Measurements from ENCODE around the gene NTN1. TPM values are rescaled to one million over a fixed set of nuclear protein-coding genes. Genes with fewer than 3 reads are reported as not detected.
A peak's percentile ranks its signal among the peaks of the same experiment; 100 is the strongest.

The NTN1 gene
- total RNA-seq, 1 donor from 2014 or later, result 60.3 TPM

GRCh38 chr17:9020096-9020823 lies 1.1 kb upstream of the NTN1 start:
- Histone ChIP-seq H3K27ac (replicated peaks) (peak overlapping the region; percentile 85), H3K9me3 (replicated peaks) (no peaks in the 10 kb centered on the region), H3K27me3 (ENCODE audit: low read depth) (peaks cover 70% of the 10 kb centered on the region), H3K36me3 (no peaks in the 10 kb centered on the region), H3K4me3 (peak overlapping the region; percentile 77), H3K4me1 (peaks cover 52% of the 10 kb centered on the region)
- no peak for DNase-seq
- intact Hi-C loops (cut with micrococcal nuclease), result no loop called here
- TF ChIP-seq CTCF (IDR thresholded peaks at IDR 0.05; ENCODE audit: borderline replicate concordance), result no peak

GRCh38 chr17:9020824-9021157 lies 519 bp upstream of the NTN1 start:
- Histone ChIP-seq H3K9me3 (replicated peaks) (no peaks in the 10 kb centered on the region), H3K27ac (replicated peaks) (peak overlapping the region; percentile 85), H3K27me3 (ENCODE audit: low read depth) (peaks cover 69% of the 10 kb centered on the region), H3K36me3 (no peaks in the 10 kb centered on the region), H3K4me3 (peak overlapping the region; percentile 77), H3K4me1 (peaks cover 52% of the 10 kb centered on the region)
- TF ChIP-seq CTCF (IDR thresholded peaks at IDR 0.05; ENCODE audit: borderline replicate concordance), result no peak
- no peak for DNase-seq
- intact Hi-C loops (cut with micrococcal nuclease), result no loop called here

GRCh38 chr17:9021992-9022572 lies 772 bp downstream of the NTN1 start:
- peaks cover 52% of the 10 kb centered on the region for H3K4me1 ChIP-seq
- intact Hi-C loops (cut with micrococcal nuclease), result no loop called here
- H3K27me3 ChIP-seq (ENCODE audit: low read depth), result peaks cover 70% of the 10 kb centered on the region
- no peak for TF ChIP-seq CTCF (IDR thresholded peaks at IDR 0.05; ENCODE audit: borderline replicate concordance)
- peak overlapping the region; percentile 85 for H3K27ac ChIP-seq (replicated peaks)
- peak overlapping the region; percentile 77 for H3K4me3 ChIP-seq
- DNase-seq, result peak; percentile 45
- H3K9me3 ChIP-seq (replicated peaks), result no peaks in the 10 kb centered on the region
- H3K36me3 ChIP-seq, result no peaks in the 10 kb centered on the region

GRCh38 chr17:9022573-9023391 lies 1.5 kb downstream of the NTN1 start:
- TF ChIP-seq CTCF (IDR thresholded peaks at IDR 0.05; ENCODE audit: borderline replicate concordance), result no peak
- H3K36me3 ChIP-seq, result no peaks in the 10 kb centered on the region
- peak overlapping the region; percentile 77 for H3K4me3 ChIP-seq
- no peaks in the 10 kb centered on the region for H3K9me3 ChIP-seq (replicated peaks)
- H3K27me3 ChIP-seq (ENCODE audit: low read depth), result peaks cover 73% of the 10 kb centered on the region
- H3K27ac ChIP-seq (replicated peaks), result peak overlapping the region; percentile 85
- DNase-seq, result peak; percentile 18
- H3K4me1 ChIP-seq, result peaks cover 45% of the 10 kb centered on the region
- intact Hi-C loops (cut with micrococcal nuclease), result no loop called here

- H3K36me3 ChIP-seq, result no peaks in the 10 kb centered on the region
- TF ChIP-seq CTCF (IDR thresholded peaks at IDR 0.05; ENCODE audit: borderline replicate concordance), result no peak
- intact Hi-C loops (cut with micrococcal nuclease), result no loop called here
- DNase-seq, result no peak
- H3K4me1 ChIP-seq, result peaks cover 49% of the 10 kb centered on the region
- H3K27ac ChIP-seq (replicated peaks), result no peak overlapping the region
- no peaks in the 10 kb centered on the region for H3K9me3 ChIP-seq (replicated peaks)
- peaks cover 73% of the 10 kb centered on the region for H3K27me3 ChIP-seq (ENCODE audit: low read depth)
- peak overlapping the region; percentile 77 for H3K4me3 ChIP-seq
These were observed 2.3 kb downstream of the NTN1 start for GRCh38 chr17:9023392-9024218.

Measured in left ventricle myocardium inferior (tissue), 1 donor.